HG02981 (cell line): ENCODE measurements around the gene CCDC106.

ENCODE experiments used
- ATAC-seq: cut with Tn5 transposase; IDR thresholded peaks from one replicate; pipeline ENCODE4 v1.9.1; 2021; ENCODE audit warnings: mild to moderate bottlenecking, moderate library complexity; ENCODE audit not compliant: unreplicated experiment

The CCDC106 gene

DNA sequence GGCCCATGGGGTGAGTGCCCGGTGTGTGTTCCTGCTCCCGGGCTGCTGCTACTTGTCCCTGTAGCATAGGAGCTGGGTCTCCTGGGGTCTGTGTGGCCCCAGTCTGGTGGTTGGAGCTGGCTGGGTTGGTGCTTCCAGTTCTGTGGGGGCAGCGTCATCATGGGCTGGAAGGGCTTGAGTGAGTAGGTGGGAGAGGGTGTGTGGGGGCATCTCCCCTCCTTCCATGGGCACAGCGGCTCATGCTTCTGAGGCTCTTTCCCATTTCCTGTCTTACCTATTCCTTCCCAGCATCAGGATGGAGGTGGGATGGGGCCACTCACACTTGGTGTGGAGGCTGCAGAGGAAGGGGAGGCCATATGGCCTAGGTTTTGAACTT, 19.0 kb downstream of the CCDC106 start:
- ATAC-seq, result no peak

DNA sequence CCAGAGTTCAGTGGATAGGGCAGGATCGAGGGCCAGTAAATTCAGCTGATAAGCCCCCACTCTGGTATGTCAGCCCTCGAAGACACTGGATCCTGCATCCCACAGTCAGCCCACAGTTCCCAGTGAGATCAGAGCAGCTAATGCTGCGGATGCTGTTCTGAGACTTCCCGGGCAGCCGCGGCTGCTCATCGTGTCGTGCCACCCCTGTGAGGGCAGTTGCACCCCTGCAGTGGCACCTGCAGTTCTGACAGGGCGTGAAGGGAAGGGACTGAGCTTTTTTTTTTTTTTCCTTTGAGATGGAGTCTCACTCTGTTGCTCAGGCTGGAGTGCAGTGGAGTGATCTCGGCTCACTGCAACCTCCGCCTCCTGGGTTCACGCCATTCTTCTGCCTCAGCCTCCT, 19.5 kb downstream of the CCDC106 start:
- ATAC-seq, result no peak

DNA sequence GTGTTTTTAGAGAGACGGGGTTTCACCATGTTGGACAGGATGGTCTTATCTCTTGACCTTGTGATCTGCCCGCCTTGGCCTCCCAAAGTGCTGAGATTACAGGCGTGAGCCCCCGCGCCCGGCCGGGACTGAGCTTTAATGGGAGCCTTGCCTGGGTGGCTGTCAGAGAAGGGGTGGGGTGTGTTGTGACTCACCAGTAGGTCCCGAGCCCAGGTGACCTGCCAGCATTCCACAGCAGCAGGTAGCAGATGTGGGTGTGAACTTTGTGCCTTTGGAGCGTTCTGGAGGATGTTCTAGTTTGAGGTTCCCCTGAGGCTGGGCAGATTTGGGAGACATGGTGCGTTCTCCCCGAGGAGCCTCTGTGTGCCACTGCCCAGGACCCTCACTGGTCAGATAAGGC, 19.9 kb downstream of the CCDC106 start:
- no peak for ATAC-seq

DNA sequence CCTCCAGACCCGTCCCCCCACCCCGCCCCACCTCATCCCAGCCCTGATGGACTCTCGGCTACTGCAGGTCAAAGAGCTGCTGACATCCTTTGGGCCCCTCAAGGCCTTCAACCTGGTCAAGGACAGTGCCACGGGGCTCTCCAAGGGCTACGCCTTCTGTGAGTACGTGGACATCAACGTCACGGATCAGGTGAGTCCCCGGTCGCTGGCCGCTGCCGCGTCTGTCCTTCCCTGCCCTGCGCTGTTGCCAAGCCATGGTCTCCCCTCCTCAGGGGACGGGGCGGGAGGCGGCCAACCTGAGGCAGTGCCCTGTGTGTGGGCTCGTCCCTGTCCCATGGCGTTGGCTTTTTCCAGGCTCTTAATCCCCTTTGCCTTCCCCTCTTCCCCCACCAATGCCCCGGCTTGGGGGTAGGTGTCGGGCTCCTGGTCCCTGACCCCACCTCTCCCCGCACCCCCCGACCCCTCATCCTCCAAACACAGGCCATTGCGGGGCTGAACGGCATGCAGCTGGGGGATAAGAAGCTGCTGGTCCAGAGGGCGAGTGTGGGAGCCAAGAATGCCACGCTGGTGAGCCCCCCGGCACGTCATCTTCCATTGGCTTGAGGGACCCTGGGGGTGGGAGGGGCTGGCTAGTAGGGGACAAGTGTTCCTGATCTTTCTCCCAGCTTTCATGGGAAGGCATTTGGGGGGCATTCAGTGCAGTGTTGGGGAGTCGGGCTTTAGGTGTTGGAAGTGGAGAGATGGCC, 20.8 kb downstream of the CCDC106 start:
- no peak for ATAC-seq

DNA sequence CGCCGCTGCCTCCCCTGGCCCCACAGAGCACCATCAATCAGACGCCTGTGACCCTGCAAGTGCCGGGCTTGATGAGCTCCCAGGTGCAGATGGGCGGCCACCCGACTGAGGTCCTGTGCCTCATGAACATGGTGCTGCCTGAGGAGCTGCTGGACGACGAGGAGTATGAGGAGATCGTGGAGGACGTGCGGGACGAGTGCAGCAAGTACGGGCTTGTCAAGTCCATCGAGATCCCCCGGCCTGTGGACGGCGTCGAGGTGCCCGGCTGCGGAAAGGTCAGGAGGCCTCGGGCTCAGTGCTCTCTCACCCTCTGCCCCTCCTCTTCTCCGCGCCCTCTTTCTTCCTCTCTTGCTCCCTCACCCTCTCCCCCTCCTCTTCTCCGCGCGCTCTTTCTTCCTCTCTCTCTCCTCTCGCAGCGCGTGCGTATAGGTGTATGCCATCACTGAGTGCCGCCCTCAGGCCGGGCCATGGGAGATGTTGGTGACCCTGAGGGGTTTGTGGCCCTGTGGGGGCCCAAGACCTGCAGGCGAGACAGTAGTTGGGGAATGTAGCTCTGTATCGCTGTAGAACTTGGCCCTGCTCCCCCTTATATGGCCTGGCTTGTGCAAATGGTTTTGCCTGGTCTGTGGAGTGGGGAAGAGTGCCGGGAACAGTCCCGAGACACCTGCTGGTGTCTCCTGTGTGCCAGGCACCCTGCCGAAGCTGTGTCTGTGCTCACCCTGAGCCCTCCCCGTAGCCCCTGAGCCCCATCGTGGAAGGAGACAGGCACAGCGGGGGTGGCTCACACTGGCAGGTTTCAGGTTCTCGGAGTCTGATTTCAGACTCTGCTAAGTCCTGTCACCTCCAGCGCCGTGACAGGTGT, 21.6 kb downstream of the CCDC106 start:
- ATAC-seq, result no peak

DNA sequence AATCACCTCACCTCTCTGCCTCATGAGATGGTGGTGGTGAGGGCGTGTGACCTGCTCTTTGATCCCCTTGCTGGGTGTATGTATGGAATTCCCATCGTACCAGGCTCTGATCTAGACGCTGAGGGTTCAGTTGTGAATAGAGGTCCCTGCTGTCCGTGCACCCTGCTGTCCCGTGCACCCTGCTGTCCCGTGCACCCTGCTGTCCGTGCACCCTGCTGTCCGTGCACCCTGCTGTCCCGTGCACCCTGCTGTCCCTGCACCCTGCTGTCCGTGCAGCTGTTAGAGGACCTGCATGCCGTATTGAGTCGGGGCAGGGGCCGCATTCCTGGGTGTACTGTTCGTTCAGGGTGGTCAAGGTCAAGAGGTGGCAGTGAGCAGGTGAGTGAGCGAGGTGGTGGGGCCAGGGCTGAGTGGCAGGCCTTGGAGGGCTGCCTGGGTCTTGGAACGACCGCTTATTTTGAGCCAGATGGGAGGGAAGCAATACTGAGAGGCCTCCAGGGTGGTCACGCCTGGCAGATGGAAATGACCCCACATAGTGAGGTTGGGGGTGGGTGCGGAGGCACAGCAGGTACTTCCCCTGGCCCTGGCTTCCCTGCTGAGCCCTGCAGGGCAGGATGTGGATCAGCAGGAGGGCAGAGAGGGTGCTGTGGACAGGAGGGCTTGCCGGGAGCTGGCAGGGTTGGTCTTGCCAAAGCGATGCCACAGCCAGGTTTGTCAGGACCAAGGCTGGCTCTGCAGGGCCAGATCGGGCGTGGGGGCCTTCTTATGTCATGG, 22.5 kb downstream of the CCDC106 start:
- no peak for ATAC-seq

GRCh38 chr19:55671054-55671378, 23.0 kb downstream of the CCDC106 start:
- no peak for ATAC-seq

GRCh38 chr19:55672418-55672817, 24.4 kb downstream of the CCDC106 start:
- ATAC-seq, result no peak

GRCh38 chr19:55673465-55673864, 25.5 kb downstream of the CCDC106 start:
- ATAC-seq, result no peak

DNA sequence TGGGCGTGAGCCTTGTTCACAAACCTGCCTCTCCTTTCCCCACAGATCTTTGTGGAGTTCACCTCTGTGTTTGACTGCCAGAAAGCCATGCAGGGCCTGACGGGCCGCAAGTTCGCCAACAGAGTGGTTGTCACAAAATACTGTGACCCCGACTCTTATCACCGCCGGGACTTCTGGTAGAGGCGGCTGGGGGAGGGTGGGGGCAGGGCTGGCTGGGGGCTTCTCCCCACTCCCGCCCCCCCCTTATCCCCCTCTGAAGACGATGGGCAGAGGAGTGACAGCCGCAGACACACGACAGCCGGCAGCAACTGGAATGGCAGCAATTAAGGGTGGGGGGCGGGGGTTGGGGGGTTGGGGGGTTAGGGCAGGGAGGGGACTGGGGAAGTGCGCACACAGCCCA, 25.9 kb downstream of the CCDC106 start:
- no peak for ATAC-seq

DNA sequence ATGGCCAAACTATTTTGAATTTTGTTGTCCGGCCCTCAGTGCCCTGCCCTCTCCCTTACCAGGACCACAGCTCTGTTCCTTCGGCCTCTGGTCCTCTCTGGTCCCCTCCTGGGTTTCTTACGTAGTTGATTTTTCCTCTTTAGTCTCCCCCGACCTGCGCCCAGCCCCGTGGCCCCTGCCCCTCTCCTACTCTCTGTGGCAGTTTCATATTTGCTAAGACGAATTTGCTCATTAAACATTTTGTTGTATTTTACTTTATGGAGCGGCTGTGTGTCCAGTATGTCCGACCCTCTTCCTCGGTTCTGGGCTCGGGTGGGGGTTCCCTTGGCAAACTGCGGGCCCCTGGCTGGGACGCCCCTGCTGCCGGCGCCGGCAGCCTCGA, 26.4 kb downstream of the CCDC106 start:
- ATAC-seq, result no peak

DNA sequence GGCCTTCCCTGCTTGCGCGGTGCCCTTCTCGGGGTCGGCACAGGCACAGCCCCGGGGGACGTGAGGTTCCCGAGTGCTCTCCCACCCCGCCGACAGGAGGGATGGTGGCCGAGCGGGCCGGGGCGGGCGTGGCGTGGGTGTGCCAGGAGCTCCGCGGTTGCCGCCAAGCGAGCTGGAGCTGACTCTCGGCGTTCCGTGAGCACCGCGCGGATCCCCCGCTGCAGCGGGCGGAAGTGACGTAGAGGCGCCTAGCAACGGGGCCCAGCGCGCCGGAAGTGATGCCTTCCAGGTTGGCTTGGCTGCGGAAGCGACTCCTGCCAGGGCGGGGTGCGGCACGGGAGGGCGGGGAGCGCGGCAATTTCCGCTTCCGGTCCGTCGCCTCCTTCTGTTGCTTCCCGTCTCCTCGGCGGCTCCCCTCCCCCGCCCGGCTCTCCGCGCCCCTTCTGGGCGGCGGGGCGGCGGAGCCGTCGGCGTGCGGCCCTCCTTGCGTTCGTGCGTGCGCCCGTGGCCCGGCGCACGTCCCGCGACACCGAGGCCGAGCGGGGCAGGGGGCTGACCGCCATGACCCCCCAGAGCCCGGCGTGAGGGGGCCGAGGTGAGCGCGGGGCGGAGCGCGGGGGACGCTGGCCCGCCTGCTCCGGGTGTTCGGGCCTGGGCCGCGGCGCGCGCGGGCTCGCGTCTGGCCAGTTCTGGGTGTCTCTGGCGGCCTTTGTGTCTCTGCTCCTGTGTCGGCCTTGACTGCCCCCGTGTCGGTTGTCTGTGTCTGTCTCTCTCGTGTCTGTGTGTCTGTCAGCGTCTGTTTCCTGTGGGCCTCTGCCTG, 27.0 kb downstream of the CCDC106 start, which contains the start of gene EPN1:
Gene EPN1 (plus strand): TSS at position 386 of the 820 bp plus-strand sequence. CDS start 3,402 bp downstream, outside the sequence.
- ATAC-seq, result peak; percentile 60

DNA sequence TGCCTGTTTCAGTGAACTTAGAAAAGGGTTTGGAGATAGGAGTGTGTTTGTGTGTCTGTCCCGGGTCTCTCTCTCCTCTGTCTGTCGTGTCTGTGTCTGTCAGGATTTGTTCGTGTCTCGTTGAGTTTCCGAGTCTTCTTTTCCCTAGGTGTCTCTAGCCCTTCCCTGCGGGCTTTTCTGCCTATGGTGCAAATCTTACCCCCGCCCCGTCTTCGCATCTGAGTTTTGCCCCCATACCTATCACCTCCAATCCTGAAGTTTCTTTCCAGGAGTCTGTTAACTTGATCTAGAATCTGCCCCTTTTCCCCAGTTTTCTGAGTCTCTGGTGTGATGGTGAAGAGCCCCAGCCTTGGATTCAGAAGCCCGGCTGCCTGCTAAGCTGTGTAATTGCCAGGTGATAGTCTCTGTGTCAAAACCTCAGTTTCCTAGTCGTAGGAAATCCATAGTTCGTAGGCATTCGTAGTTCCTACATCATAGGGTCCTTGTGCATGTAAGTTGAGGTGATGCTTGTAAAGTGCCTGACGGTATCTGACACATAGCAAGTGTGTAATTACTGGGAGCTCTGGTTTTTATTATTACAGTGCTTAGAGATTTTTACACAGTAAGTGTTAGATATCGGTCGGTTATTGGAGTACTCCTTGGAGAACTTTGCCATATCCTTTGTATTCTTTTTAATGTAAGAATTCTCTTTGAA, 27.8 kb downstream of the CCDC106 start:
- no peak for ATAC-seq

DNA sequence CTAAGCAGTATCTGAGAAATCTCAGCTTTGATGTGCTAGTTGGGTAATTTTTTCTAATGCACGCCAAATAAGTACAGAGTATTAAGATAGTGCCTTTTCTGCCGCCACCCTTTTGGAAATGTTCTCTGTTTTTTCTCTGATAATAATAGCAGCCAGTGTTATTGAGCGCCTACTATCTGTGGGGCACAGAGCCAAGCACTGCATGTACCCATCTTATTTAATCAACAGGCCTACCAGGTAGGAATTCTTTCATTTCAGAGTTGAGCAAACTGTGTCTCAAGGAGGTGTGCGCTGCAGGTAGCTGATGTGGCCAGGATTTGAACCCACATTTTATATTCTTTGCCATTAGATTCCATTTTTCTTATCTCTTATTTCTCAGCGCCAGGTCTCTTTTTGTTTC, 28.4 kb downstream of the CCDC106 start:
- no peak for ATAC-seq

- no peak for ATAC-seq
Observed at GRCh38 chr19:55676889-55677505, 29.0 kb downstream of the CCDC106 start.

DNA sequence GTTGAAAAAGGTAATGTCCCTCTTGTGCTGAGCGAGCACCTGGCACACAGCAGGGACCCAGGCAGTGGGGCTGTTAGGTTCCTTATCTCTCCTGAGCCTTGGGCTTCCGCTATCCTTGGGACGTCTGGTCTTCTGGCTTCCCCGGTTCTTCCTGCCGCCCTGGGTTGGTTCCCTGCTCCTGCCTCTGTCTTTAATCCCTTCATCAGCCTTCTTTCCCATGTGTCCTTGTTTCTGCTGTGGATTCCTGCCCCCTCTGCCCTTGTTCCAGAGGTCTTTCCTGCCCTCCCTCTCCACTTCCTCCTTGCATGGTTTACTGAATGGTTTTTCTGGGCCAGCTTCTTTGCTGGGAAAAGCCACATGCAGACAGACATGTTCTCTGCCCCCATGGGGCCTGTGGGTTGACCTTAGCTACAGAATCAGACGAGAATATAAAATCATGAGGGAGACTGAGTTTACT, 29.6 kb downstream of the CCDC106 start:
- no peak for ATAC-seq

DNA sequence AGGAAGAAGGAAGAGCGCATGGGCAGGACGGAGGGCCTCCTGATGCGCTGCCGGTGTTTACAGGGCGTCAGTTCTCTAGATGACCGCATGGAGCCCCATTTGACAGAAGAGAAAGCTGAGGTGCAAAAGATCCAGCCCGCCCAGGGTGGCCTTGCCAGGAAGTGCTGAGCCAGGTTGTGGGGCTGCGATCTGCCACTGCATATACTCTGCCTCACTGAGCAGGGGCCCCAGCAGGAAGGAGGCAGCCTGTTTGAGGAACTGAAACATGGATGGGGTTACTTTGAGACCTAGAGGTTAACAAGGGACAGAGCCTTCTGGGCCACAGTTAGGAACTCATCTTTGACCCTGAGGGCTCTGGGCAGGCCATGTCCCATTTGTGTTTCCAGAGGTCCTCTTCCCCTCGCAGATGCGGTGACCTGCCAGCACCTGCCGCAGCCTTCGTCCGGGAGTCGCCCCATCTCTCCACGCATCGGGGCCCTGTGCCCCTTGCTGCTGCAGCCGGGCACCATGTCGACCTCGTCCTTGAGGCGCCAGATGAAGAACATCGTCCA, 30.2 kb downstream of the CCDC106 start:
- ATAC-seq, result peak; percentile 71

DNA sequence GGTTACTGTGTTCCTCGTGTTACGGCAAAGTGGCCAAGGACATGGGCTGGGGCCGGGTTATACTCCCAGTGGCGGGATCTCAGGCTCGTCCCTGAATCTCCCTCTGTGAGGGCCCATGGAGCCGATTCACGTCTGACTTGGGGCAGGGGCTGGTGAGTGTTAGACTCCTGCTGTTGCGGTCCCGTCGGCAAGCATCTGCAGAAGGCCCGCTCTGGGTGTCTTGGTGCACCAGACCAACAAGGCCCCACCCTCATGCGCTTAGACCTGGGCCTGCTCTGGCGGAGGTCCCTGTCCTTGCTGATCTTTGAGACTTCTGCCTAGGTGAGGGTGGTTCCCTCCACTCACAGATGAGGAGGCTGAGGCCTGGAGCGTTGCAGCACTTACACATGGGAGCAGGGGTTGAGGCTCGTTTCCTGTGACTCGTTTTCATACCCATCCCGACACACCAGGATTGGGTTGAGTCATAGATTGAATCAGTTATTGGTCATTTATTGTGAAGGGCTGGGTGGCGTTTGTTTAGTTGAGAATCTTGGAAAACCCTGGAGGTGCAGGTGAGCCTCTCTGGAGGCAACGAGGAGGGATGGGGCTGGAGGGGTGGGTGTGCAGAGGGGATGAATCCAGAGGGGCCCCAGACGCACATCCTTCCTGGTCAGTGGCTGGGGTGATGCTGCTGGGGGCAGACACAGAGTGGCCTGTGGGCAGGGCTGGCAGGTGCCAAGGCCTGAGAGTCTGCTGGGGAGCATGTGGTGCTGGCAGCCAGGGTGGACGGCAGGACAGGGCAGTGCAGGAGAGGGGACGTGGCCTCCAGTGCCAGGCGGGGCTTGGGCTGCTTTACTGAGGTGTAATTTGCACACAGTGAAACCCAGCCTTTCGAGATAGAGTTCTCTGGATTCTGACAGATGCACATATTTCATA, 31.6 kb downstream of the CCDC106 start:
- no peak for ATAC-seq
